ENCODE results near the gene CNOT1. TPM values are rescaled to one million over a fixed set of nuclear protein-coding genes. Genes with fewer than 3 reads are reported as not detected.

Gene CNOT1
- total and polyA plus RNA-seq, 8 donors = 137 to 209 (median 180) TPM

DNA sequence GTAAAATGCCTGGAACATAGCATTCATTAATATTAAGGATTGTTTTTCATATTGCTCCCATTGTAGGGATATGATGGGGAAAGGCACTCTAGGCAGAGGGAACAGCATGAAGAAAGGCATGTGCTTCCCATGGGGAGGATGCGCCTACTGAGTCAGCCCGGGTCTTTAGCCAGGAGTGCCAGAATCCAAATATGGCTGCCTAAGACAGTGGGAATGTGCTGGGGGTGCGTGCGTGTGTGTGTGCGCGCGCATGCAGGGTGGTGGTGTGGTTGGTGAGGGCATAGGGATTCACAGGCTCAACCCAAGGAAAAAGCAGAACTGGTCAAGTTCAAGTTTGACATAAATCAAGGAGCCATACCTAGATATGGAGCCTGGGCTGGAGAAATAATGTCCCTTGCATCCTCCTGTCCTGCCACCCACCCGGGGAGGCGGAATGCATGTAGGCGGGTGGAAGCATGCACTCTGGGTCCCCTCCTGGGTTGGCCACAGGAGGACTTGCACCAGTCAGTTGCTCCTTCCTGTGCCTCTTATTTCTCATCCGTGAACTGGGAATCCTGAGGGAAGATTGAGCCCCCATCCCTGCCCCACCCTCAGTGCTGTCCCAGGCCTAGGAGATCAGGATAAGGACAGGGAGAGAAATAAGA lies 148.3 kb downstream of the CNOT1 start:
- no peaks in the 10 kb centered on the region for H3K27me3 ChIP-seq
- intact Hi-C loops (cut with DNase I) = no loop called here
- ATAC-seq (no peak), DNase-seq (no peak)
- H3K36me3 ChIP-seq = no peaks in the 10 kb centered on the region
- H3K4me1 ChIP-seq = no peaks in the 10 kb centered on the region
- H3K9me3 ChIP-seq = no peaks in the 10 kb centered on the region
- TF ChIP-seq, protein P1, sequence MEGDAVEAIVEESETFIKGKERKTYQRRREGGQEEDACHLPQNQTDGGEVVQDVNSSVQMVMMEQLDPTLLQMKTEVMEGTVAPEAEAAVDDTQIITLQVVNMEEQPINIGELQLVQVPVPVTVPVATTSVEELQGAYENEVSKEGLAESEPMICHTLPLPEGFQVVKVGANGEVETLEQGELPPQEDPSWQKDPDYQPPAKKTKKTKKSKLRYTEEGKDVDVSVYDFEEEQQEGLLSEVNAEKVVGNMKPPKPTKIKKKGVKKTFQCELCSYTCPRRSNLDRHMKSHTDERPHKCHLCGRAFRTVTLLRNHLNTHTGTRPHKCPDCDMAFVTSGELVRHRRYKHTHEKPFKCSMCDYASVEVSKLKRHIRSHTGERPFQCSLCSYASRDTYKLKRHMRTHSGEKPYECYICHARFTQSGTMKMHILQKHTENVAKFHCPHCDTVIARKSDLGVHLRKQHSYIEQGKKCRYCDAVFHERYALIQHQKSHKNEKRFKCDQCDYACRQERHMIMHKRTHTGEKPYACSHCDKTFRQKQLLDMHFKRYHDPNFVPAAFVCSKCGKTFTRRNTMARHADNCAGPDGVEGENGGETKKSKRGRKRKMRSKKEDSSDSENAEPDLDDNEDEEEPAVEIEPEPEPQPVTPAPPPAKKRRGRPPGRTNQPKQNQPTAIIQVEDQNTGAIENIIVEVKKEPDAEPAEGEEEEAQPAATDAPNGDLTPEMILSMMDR (IDR thresholded peaks at IDR 0.05) = no peak
- H3K27ac ChIP-seq = no peak overlapping the region
- H3K4me3 ChIP-seq = no peak overlapping the region

DNA sequence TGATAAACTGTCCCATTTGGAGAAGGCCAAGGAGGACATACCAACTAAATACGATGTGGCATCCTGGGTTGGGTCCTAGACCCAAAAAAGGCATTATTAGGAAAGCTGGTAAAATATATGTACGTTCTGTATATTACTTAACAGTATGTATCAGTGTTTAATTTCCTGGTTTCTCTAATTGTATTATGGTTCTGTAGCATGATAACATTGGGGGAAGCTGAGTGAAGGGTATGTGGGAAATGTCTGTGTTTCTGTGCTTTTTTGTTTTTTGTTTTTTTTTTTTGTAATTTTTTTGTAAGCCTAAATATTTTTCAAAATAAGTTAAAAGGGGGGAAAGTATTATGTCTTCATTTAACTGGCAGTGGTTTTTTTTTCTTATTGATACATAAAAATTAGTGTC lies 151.2 kb downstream of the CNOT1 start:
- intact Hi-C loops (cut with DNase I) = no loop called here
- Histone ChIP-seq H3K4me1 (no peaks in the 10 kb centered on the region), H3K4me3 (no peak overlapping the region), H3K27ac (no peak overlapping the region), H3K36me3 (no peaks in the 10 kb centered on the region), H3K27me3 (no peaks in the 10 kb centered on the region), H3K9me3 (no peaks in the 10 kb centered on the region)
- TF ChIP-seq, protein P1 (IDR thresholded peaks at IDR 0.05) = no peak
- DNase-seq = no peak
- ATAC-seq = no peak

DNA sequence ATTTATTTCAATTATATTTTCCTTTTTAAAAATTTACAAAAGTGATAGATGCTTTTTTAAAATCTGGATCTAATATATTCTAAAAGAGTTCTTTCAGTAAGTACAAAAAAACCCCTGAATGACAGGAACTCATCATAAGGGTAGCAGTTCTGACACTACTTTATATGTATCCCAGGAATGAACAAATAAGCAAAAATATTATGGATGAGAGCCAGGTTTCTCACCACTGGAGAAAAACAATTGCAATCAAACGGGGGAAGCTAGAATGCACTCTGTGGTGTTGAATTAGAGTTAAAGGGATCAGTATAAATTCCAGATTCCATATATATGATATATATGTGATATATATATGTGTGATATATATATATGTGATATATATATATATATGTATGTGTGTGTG lies 152.8 kb downstream of the CNOT1 start:
- Histone ChIP-seq H3K9me3 (no peaks in the 10 kb centered on the region), H3K4me1 (no peaks in the 10 kb centered on the region), H3K36me3 (no peaks in the 10 kb centered on the region), H3K4me3 (no peak overlapping the region), H3K27ac (no peak overlapping the region), H3K27me3 (no peaks in the 10 kb centered on the region)
- TF ChIP-seq, protein P1 (IDR thresholded peaks at IDR 0.05) = no peak
- ATAC-seq (no peak), DNase-seq (no peak)
- intact Hi-C loops (cut with DNase I) = no loop called here

DNA sequence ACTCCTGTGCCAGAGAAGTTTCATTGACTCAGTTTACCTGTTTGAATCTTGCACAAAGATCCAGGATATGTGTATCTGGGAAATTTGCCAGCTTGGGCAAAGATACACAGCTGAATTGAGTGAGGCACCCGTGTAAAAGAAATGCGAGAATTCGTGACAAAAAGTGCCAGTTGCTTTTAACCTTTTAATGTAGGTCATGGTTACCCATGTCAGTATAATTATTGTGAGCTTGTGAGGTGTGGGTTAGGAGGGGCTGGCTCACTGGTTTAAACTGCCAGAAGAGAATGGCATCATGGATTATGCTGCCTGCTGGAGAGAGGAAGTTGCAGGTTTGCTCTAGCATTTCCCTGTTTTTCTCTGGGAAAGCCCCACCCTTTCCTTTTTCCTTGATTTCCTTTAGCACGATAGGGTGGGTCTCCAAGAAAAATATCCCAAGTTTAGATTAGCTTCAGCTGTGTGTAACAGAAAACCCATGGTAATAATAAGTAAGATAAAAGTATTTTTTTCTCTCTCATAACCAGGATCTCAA lies 154.5 kb downstream of the CNOT1 start:
- H3K36me3 ChIP-seq = no peaks in the 10 kb centered on the region
- ATAC-seq (no peak), DNase-seq (no peak)
- peak overlapping the region; percentile 48 to 59 for H3K27ac ChIP-seq
- H3K4me3 ChIP-seq = no peak overlapping the region
- intact Hi-C loops (cut with DNase I) = no loop called here
- H3K27me3 ChIP-seq = no peaks in the 10 kb centered on the region
- TF ChIP-seq, protein P1 (IDR thresholded peaks at IDR 0.05) = no peak
- H3K4me1 ChIP-seq = no peaks in the 10 kb centered on the region
- no peaks in the 10 kb centered on the region for H3K9me3 ChIP-seq

DNA sequence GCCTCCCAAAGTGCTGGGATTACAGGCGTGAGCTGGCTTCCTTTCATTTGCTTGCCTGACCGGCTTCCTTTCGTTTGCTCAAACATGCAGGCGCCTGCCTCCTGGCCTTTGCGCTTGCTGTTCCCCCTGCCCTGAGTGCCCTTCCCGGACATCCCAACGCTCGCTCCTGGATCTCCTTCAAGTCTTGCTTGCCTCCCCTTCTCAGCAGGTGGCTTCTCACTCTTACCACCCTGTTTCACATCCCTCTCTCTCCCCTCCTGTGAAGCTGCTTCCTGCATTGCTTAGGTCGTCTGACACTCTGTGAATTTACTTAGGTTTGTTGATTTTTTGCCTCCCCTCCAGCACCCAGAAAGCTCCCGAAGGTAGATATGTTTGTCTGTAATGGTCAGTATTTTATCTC lies 155.3 kb downstream of the CNOT1 start:
- Histone ChIP-seq H3K27me3 (no peaks in the 10 kb centered on the region), H3K9me3 (no peaks in the 10 kb centered on the region), H3K4me1 (no peaks in the 10 kb centered on the region), H3K4me3 (no peak overlapping the region), H3K36me3 (no peaks in the 10 kb centered on the region), H3K27ac (peak overlapping the region in 1 of 2 donors; percentile 59)
- TF ChIP-seq, protein P1 (IDR thresholded peaks at IDR 0.05) = no peak
- ATAC-seq = no peak
- intact Hi-C loops (cut with DNase I) = no loop called here
- no peak for DNase-seq

All from left lung (tissue), 10 donors.